ENCODE data around the gene SNORC. TPM values are rescaled to one million over a fixed set of nuclear protein-coding genes. Genes with fewer than 3 reads are reported as not detected.

SNORC gene
- total RNA-seq (1 to 10 TPM in 1 of 2 donors, under 1 TPM in 1; 0.97 to 2.1 TPM), polyA plus RNA-seq (1 to 10 TPM in 1 of 2 donors, under 1 TPM in 1; 0.63 to 1.6 TPM)
- long read RNA-seq, donor 1, partial matches to known transcripts: 0 of 1 reads
- long read RNA-seq, donor 1, other reads (novel, unspliced or antisense): 0 of 1 reads
- long read RNA-seq, donor 2: 0 reads
- long read RNA-seq, donor 3: 0 reads
- long read RNA-seq, donor 4, partial matches to known transcripts: 0 of 1 reads
- long read RNA-seq, donor 4, other reads (novel, unspliced or antisense): 0 of 1 reads
- long read RNA-seq, donor 5: 0 reads

DNA sequence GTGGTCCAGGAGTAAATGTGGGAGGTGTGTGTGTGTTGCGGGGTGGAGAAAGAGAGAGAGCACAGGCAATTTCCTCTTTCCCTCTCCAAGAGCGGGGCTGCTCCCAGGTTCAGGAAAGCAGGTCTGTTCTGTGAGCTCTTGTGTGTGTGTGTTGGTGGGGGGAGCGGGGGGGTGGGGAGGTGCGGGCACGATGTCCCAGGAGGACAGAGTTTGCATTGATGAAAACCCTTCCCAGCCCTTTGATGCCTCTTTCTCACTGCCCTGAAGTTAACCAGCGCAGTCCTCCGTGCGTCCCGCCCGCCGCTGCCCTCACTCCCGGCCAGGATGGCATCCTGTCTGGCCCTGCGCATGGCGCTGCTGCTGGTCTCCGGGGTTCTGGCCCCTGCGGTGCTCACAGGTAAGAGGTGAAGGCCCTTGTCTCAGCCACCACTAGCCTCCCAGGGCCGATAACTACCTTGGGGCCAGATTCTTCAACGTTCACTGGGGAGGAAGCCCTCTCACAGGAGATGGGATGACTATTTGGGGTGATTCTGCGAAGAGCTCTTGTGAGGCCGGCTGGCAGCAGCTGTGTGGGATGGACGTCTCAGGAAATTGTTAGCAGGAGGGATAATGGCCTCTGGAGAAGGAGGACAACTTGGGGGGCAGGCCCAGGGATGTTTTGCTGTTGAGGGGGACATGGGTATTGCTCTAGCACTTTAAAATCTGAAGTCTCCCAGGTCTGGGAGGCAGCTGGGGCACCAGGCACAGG is at the start of gene SNORC:
TSS of gene SNORC (plus strand) at position 247 of the 748 bp plus-strand sequence. CDS start at position 325, 78 bp downstream.
- WGBS, 2 donors: 87 to 90% methylated on average over 18 to 21 of the region's 21 CpGs
- H3K9me3 ChIP-seq (ENCODE audit: control insufficient read depth in 4 of 4, insufficient read depth in 3 of 4, low read length in 3 of 4): no peaks in the 10 kb centered on the region
- DNase-seq: no peak
- no peaks in the 10 kb centered on the region for H3K4me1 ChIP-seq (ENCODE audit: control insufficient read depth in 5 of 5, insufficient read depth in 5 of 5, low read length in 5 of 5)
- TF ChIP-seq, protein P1, sequence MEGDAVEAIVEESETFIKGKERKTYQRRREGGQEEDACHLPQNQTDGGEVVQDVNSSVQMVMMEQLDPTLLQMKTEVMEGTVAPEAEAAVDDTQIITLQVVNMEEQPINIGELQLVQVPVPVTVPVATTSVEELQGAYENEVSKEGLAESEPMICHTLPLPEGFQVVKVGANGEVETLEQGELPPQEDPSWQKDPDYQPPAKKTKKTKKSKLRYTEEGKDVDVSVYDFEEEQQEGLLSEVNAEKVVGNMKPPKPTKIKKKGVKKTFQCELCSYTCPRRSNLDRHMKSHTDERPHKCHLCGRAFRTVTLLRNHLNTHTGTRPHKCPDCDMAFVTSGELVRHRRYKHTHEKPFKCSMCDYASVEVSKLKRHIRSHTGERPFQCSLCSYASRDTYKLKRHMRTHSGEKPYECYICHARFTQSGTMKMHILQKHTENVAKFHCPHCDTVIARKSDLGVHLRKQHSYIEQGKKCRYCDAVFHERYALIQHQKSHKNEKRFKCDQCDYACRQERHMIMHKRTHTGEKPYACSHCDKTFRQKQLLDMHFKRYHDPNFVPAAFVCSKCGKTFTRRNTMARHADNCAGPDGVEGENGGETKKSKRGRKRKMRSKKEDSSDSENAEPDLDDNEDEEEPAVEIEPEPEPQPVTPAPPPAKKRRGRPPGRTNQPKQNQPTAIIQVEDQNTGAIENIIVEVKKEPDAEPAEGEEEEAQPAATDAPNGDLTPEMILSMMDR (IDR thresholded peaks at IDR 0.05; ENCODE audit: control extremely low read depth, extremely low read depth): no peak
- no peak within 1 kb of the TSS for H3K9ac ChIP-seq (ENCODE audit: insufficient read depth in 1 of 2, low read length in 2 of 2)
- H3K27me3 ChIP-seq (ENCODE audit: control insufficient read depth in 3 of 3, insufficient read depth in 3 of 3, low read length in 2 of 3): peaks cover 0 to under 1% (median 0%) of the 10 kb centered on the region in 3 donors
- H3K36me3 ChIP-seq (ENCODE audit: control insufficient read depth in 4 of 4, insufficient read depth in 4 of 4, low read length in 4 of 4): no peaks in the 10 kb centered on the region
- no peak for ATAC-seq (ENCODE audit: insufficient read depth, low FRiP score)
- no peak within 1 kb of the TSS for H3K27ac ChIP-seq (ENCODE audit: low read depth in 1 of 2, low read length in 1 of 2)
- H3K4me3 ChIP-seq: no peak within 1 kb of the TSS

DNA sequence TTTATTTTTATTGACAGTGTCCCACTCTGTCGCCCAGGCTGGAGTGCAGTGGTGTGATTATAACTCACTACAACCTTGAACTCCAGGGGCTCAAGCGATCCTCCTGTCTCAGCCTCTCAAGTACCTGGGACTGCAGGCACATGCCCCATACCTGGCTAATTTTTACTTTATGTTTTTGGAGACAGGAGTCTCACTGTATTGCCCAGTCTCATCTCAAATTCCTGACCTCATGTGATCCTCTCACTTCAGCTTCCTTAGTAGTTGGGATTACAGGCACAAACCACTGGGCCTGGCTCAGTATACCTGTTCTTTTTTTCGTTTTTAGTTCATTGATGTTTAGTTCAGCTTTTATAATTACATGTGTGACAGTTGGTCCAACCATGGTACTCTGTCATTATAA is 40.1 kb upstream of the SNORC start:
- Histone ChIP-seq H3K4me3 (no peak overlapping the region), H3K9me3 (ENCODE audit: control insufficient read depth in 4 of 4, insufficient read depth in 3 of 4, low read length in 3 of 4) (peaks cover 0 to 3% (median 0%) of the 10 kb centered on the region in 4 donors), H3K4me1 (ENCODE audit: control insufficient read depth in 5 of 5, insufficient read depth in 5 of 5, low read length in 5 of 5) (peaks cover 0 to 3% (median 0%) of the 10 kb centered on the region in 5 donors), H3K9ac (ENCODE audit: insufficient read depth in 1 of 2, low read length in 2 of 2) (no peak overlapping the region), H3K36me3 (ENCODE audit: control insufficient read depth in 4 of 4, insufficient read depth in 4 of 4, low read length in 4 of 4) (peaks cover 33 to 43% (median 35%) of the 10 kb centered on the region in 4 donors), H3K27ac (ENCODE audit: low read depth in 1 of 2, low read length in 1 of 2) (no peak overlapping the region), H3K27me3 (ENCODE audit: control insufficient read depth in 3 of 3, insufficient read depth in 3 of 3, low read length in 2 of 3) (no peaks in the 10 kb centered on the region)
- 94 to 98% methylated on average over 3 of the region's 3 CpGs for WGBS, 2 donors
- no peak for ATAC-seq (ENCODE audit: insufficient read depth, low FRiP score)
- TF ChIP-seq, protein P1 (IDR thresholded peaks at IDR 0.05; ENCODE audit: control extremely low read depth, extremely low read depth): no peak
- no peak for DNase-seq

DNA sequence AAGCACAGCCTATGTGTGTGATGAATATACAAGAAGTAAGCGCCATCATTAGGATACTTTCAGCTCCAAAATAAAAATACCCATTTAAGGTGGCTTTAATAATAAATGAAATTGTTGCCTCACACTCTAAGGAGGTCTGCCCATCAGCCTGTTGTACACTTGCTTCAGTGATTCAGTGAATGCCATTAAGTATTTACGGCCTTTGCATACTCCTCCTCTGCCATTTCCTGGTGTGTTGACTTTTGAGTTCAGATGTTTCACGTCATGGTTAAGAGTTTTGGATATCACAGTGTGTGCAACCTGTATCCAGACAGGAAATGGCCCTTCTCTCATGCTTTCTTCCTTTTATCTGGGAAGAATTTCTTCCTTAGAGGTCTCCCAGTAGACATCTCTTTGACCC is 38.6 kb upstream of the SNORC start:
- DNase-seq: no peak
- ATAC-seq (ENCODE audit: insufficient read depth, low FRiP score): no peak

More for the DNA sequence above, 38.6 kb upstream of the SNORC start:
- Histone ChIP-seq H3K9me3 (ENCODE audit: control insufficient read depth in 4 of 4, insufficient read depth in 3 of 4, low read length in 3 of 4) (no peaks in the 10 kb centered on the region), H3K27me3 (ENCODE audit: control insufficient read depth in 3 of 3, insufficient read depth in 3 of 3, low read length in 2 of 3) (no peaks in the 10 kb centered on the region), H3K4me3 (no peak overlapping the region), H3K4me1 (ENCODE audit: control insufficient read depth in 5 of 5, insufficient read depth in 5 of 5, low read length in 5 of 5) (peaks cover 0 to 10% (median 0%) of the 10 kb centered on the region in 5 donors), H3K9ac (ENCODE audit: insufficient read depth in 1 of 2, low read length in 2 of 2) (no peak overlapping the region), H3K36me3 (ENCODE audit: control insufficient read depth in 4 of 4, insufficient read depth in 4 of 4, low read length in 4 of 4) (peaks cover 33 to 38% (median 35%) of the 10 kb centered on the region in 4 donors), H3K27ac (ENCODE audit: low read depth in 1 of 2, low read length in 1 of 2) (no peak overlapping the region)
- TF ChIP-seq, protein P1 (IDR thresholded peaks at IDR 0.05; ENCODE audit: control extremely low read depth, extremely low read depth): no peak
- WGBS, 2 donors: 90 to 95% methylated on average over 3 of the region's 3 CpGs
